Heart right ventricle (tissue), 16 donors: ENCODE data around the gene FHAD1. TPM values are rescaled to one million over a fixed set of nuclear protein-coding genes. Genes with fewer than 3 reads are reported as not detected.
A peak's percentile ranks its signal among the peaks of the same experiment; 100 is the strongest.

Experiments used
- ATAC-seq, 8 donors: fragments of 200-7000 bp; cut with Tn5 transposase; one replicate each; pipeline ENCODE4 v1.9.1; 2020; ENCODE audit warnings: mild to moderate bottlenecking in 8 of 8, moderate library complexity in 8 of 8, moderate number of reproducible peaks in 1 of 8
- DNase-seq, 2 donors: peaks; one replicate each; pipeline ENCODE4 v3.0.0-alpha.2; 2020
- H3K27ac ChIP-seq, 10 donors: fragments of 200-600 bp; sonication (generic) in 2 of 10; one replicate each; pipeline versions ENCODE4 v1.5.0 to v1.8.0; 2020 to 2022; ENCODE audit warnings: mild to moderate bottlenecking in 3 of 10
- H3K27me3 ChIP-seq, 7 donors: fragments of 200-600 bp; one replicate each; pipeline ENCODE4 v1.8.0; 2021 to 2022; ENCODE audit warnings: mild to moderate bottlenecking in 2 of 7
- H3K36me3 ChIP-seq, 9 donors: fragments of 200-600 bp; sonication (generic) in 1 of 9; one replicate each; pipeline versions ENCODE4 v1.5.0 to v1.8.0; 2020 to 2022; ENCODE audit warnings: mild to moderate bottlenecking in 2 of 9
- H3K4me1 ChIP-seq, 9 donors: fragments of 200-600 bp; sonication (generic) in 1 of 9; one replicate each; pipeline versions ENCODE4 v1.5.0 to v1.8.0; 2020 to 2022; ENCODE audit warnings: mild to moderate bottlenecking in 4 of 9
- H3K4me3 ChIP-seq, 10 donors: fragments of 200-600 bp; sonication (generic) in 2 of 10; one replicate each; pipeline versions ENCODE4 v1.5.0 to v1.8.0; 2020 to 2022; ENCODE audit warnings: mild to moderate bottlenecking in 7 of 10, moderate library complexity in 2 of 10
- H3K9me3 ChIP-seq, 11 donors: fragments of 200-600 bp in 10 of 11; sonication (generic) in 2 of 11; one replicate each; pipeline versions ENCODE4 v1.5.0 to v1.8.0; 2013 to 2022; ENCODE audit warnings: mild to moderate bottlenecking in 2 of 11, control low read depth in 1 of 11, moderate library complexity in 1 of 11
- WGBS, 2 donors: extraction: QIAGEN DNeasy Blood & Tissue Kit; methylation state at CpG; one replicate each; pipeline ENCODE4 v1.1.7; 2013; ENCODE audit warnings: inconsistent platforms in 1 of 2; 5-methylcytosine and 5-hydroxymethylcytosine counted together
- intact Hi-C, 10 donors: fragments of 100-400 bp; cut with DNase I; formaldehyde crosslinking; loops; one replicate each; pipeline versions ENCODE4 v1.11.1 to v1.14.2; 2022
- polyA plus RNA-seq, 2 donors: library from polyadenylated mRNA; stranded (reverse); fragments of 200-250 nt; gene quantifications; one replicate each; pipeline ENCODE4 v1.2.3, GENCODE V29; 2013
- total RNA-seq, 10 donors: library from RNA; stranded (reverse); fragmentation: NEBNext Ultra II Directional in 3 of 10; extraction: Animal tissue kit (Norgen Biotek cat#: 25700) in 3 of 10; gene quantifications; one replicate each; pipeline versions ENCODE4 v1.2.1 to v1.2.4, GENCODE V29; 2021 to 2023
- TF ChIP-seq, protein P1 (sequence below), 9 donors: fragments of 200-600 bp; sonication (generic) in 2 of 9; IDR thresholded peaks; one replicate each; pipeline versions ENCODE4 v1.5.0 to v1.8.0; 2021 to 2022; ENCODE audit warnings: antibody characterized with exemption in 9 of 9, mild to moderate bottlenecking in 5 of 9, moderate library complexity in 1 of 9
- donor health status: Arrhythmogenic right ventricular cardiomyopathy.
- donor health status: ischemic (EF 13 %, LVEDD 7.1; RV severe dilation, severe dysfunction).
- donor health status: healthy with polysubstance abuse.
- donor health status: DM: no; HTN: yes; CAD: no.
- donor health status: DM: no; HTN: no; CAD: no.
- donor health status: ischemic (EF 25% LVEDD 6.9; RV normal size, moderate dysfunction).
- donor health status: ischemic (EF 25% LVEDD 5.7; RV mildly dilated, moderate dysfunction).
- donor health status: healthy.
- donor health status: DM: yes; HTN: yes; CAD: no.
- donor health status: Ischemic cardiomyopathy.
- donor health status: ischemic (EF 35%, LVEDD 5.7; RV mildly dilated, moderate dysfunction).
- donor health status: nonischemic (EF 11% LVEDD 7.7; RV severe dilation, severe dysfunction).
- donor health status: DM: yes; HTN: yes; CAD: no.
- donor health status: PGD.
- donor health status: ischemic (EF 29% LVEDD 5.4; RV normal size, mild dysfunction).
- donor health status: nonischemic (EF 23%, LVEDD 6.1; RV moderate dilation, normal function).

The FHAD1 gene
- total and polyA plus RNA-seq, 12 donors: 0.06 to 1.0 (median 0.12) TPM; not detected in 5

DNA sequence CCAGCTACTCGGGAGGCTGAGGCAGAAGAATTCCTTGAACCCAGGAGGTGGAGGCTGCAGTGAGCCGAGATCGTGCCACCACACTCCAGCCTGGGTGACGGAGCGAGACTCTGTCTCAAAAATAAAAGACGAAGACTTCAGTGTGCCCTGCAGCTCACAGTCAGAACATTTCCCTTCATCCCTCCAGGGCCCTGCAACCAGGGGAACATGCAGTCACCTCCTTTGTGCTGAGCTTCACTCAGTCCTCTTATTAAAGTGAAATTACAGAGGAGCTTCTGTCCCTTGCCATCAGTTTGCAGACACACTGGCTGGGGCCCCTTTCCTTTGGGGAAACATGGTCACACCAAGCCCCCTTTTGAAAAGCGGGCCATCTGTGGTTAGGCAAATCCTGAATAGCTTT is 24.2 kb downstream of the FHAD1 start:
- H3K36me3 ChIP-seq: no peaks in the 10 kb centered on the region
- no peak overlapping the region for H3K27ac ChIP-seq
- ATAC-seq: no peak
- TF ChIP-seq, protein P1, sequence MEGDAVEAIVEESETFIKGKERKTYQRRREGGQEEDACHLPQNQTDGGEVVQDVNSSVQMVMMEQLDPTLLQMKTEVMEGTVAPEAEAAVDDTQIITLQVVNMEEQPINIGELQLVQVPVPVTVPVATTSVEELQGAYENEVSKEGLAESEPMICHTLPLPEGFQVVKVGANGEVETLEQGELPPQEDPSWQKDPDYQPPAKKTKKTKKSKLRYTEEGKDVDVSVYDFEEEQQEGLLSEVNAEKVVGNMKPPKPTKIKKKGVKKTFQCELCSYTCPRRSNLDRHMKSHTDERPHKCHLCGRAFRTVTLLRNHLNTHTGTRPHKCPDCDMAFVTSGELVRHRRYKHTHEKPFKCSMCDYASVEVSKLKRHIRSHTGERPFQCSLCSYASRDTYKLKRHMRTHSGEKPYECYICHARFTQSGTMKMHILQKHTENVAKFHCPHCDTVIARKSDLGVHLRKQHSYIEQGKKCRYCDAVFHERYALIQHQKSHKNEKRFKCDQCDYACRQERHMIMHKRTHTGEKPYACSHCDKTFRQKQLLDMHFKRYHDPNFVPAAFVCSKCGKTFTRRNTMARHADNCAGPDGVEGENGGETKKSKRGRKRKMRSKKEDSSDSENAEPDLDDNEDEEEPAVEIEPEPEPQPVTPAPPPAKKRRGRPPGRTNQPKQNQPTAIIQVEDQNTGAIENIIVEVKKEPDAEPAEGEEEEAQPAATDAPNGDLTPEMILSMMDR (IDR thresholded peaks at IDR 0.05): no peak
- H3K4me3 ChIP-seq: no peak overlapping the region
- peaks cover 0 to 12% (median 7%) of the 10 kb centered on the region in 9 donors for H3K4me1 ChIP-seq
- intact Hi-C loops: loop anchor here in 5 of 10 donors (5.0 kb wide), 2 partner anchors 119 to 144 kb away; partner anchors contain the start of gene TMEM51 (in 4 of the 5)
- peaks cover 0 to 12% (median 3%) of the 10 kb centered on the region in 7 donors for H3K27me3 ChIP-seq
- no peak for DNase-seq
- H3K9me3 ChIP-seq: no peaks in the 10 kb centered on the region
- 80 to 87% methylated on average over 6 of the region's 7 CpGs for WGBS, 2 donors

GRCh38 chr1:15272009-15272781 is 25.2 kb downstream of the FHAD1 start:
- DNase-seq (peak in 1 of 2 donors; percentile 46), ATAC-seq (peak; percentile 86 to 95 (median 88))
- Histone ChIP-seq H3K27ac (no peak overlapping the region), H3K27me3 (peaks cover 0 to 12% (median 3%) of the 10 kb centered on the region in 7 donors), H3K4me3 (no peak overlapping the region), H3K4me1 (peaks cover 0 to 20% (median 7%) of the 10 kb centered on the region in 9 donors), H3K36me3 (no peaks in the 10 kb centered on the region), H3K9me3 (no peaks in the 10 kb centered on the region)
- intact Hi-C loops: loop anchor here (1.0 to 5.0 kb wide), 8 partner anchors 118 to 145 kb away; partner anchors contain the start of gene TMEM51 (in 7 of the 10)
- TF ChIP-seq, protein P1 (IDR thresholded peaks at IDR 0.05): peak; percentile 56 to 86 (median 79)
- 30 to 31% methylated on average over 26 of the region's 26 CpGs for WGBS, 2 donors

- Histone ChIP-seq H3K4me1 (peaks cover 0 to 20% (median 7%) of the 10 kb centered on the region in 9 donors), H3K4me3 (no peak overlapping the region), H3K9me3 (no peaks in the 10 kb centered on the region), H3K27me3 (peaks cover 0 to 12% (median 3%) of the 10 kb centered on the region in 7 donors), H3K27ac (no peak overlapping the region), H3K36me3 (no peaks in the 10 kb centered on the region)
- ATAC-seq (peak in 1 of 8 donors; percentile 22), DNase-seq (no peak)
- TF ChIP-seq, protein P1 (IDR thresholded peaks at IDR 0.05): peak in 1 of 9 donors; percentile 8
- 40 to 47% methylated on average over 7 of the region's 7 CpGs for WGBS, 2 donors
- intact Hi-C loops: loop anchor here (1.0 to 5.0 kb wide), 8 partner anchors 118 to 145 kb away; partner anchors contain the start of gene TMEM51 (in 7 of the 10)
These were observed 25.7 kb downstream of the FHAD1 start for GRCh38 chr1:15272782-15273127.

GRCh38 chr1:15273274-15273673 is 26.3 kb downstream of the FHAD1 start:
- Histone ChIP-seq H3K9me3 (no peaks in the 10 kb centered on the region), H3K36me3 (no peaks in the 10 kb centered on the region), H3K4me3 (no peak overlapping the region), H3K27ac (no peak overlapping the region), H3K4me1 (peaks cover 0 to 20% (median 7%) of the 10 kb centered on the region in 9 donors), H3K27me3 (peaks cover 0 to 12% (median 3%) of the 10 kb centered on the region in 7 donors)
- DNase-seq (no peak), ATAC-seq (no peak)
- 86 to 90% methylated on average over 2 of the region's 2 CpGs for WGBS, 2 donors
- TF ChIP-seq, protein P1 (IDR thresholded peaks at IDR 0.05): no peak
- intact Hi-C loops: loop anchor here in 8 of 10 donors (2.0 to 5.0 kb wide), 5 partner anchors 120 to 146 kb away; partner anchors contain the start of gene TMEM51 (in 7 of the 8)
